ENCODE results near the gene CEP55.
"Not testable (repeated sequence)": the region's sequence is repeated elsewhere in the genome, so short reads cannot be mapped to it uniquely, and the experiment has no call there.

Gene CEP55

GRCh38 chr10:93496322-93497041 is at the start of gene CEP55:
Gene CEP55 (plus strand): TSS chr10:93496612. CDS start chr10:93500052, 3,440 bp downstream.
- FAIRE-seq, result no peak

- no peak for FAIRE-seq
Measured at GRCh38 chr10:93447019-93447418, 49.4 kb upstream of the CEP55 start.

- FAIRE-seq, result no peak
Measured at GRCh38 chr10:93447970-93448369, 48.4 kb upstream of the CEP55 start.

- no peak for FAIRE-seq
Measured at GRCh38 chr10:93451244-93451947, 45.0 kb upstream of the CEP55 start.

GRCh38 chr10:93452143-93452542 is 44.3 kb upstream of the CEP55 start:
- no peak for FAIRE-seq

GRCh38 chr10:93454146-93454545 is 42.3 kb upstream of the CEP55 start:
- no peak for FAIRE-seq

GRCh38 chr10:93454736-93455135 is 41.7 kb upstream of the CEP55 start:
- FAIRE-seq, result no peak

- FAIRE-seq, result no peak
Measured at GRCh38 chr10:93456480-93456879, 39.9 kb upstream of the CEP55 start.

- FAIRE-seq, result no peak
Measured at GRCh38 chr10:93457511-93457910, 38.9 kb upstream of the CEP55 start.

GRCh38 chr10:93458821-93459257 is 37.6 kb upstream of the CEP55 start:
- no peak for FAIRE-seq

- no peak for FAIRE-seq
Measured at GRCh38 chr10:93459466-93459865, 36.9 kb upstream of the CEP55 start.

- no peak for FAIRE-seq
Measured at GRCh38 chr10:93461109-93461806, 35.2 kb upstream of the CEP55 start.

GRCh38 chr10:93461807-93462178 is 34.6 kb upstream of the CEP55 start:
- FAIRE-seq, result no peak

- FAIRE-seq, result no peak
Measured at GRCh38 chr10:93462371-93462770, 34.0 kb upstream of the CEP55 start.

- FAIRE-seq, result no peak
Measured at GRCh38 chr10:93462881-93463280, 33.5 kb upstream of the CEP55 start.

GRCh38 chr10:93463723-93464476 is 32.5 kb upstream of the CEP55 start:
- no peak for FAIRE-seq

GRCh38 chr10:93464776-93465388 is 31.5 kb upstream of the CEP55 start:
- FAIRE-seq, result no peak

GRCh38 chr10:93465806-93466675 is 30.4 kb upstream of the CEP55 start:
- no peak for FAIRE-seq

- FAIRE-seq, result not testable (repeated sequence)
Measured at GRCh38 chr10:93467635-93468034, 28.8 kb upstream of the CEP55 start.

- FAIRE-seq, result no peak
Measured at GRCh38 chr10:93468461-93469213, 27.8 kb upstream of the CEP55 start.

GRCh38 chr10:93469454-93469853 is 27.0 kb upstream of the CEP55 start:
- no peak for FAIRE-seq
